Prostate gland (tissue), 2 donors: ENCODE results near the gene PTPRD. TPM values are rescaled to one million over a fixed set of nuclear protein-coding genes. Genes with fewer than 3 reads are reported as not detected.

Source experiments
- DNase-seq: peaks from one replicate; pipeline ENCODE4 v3.0.0-alpha.2; 2019; ENCODE audit warnings: low spot score
- H3K27ac ChIP-seq, 2 donors: fragments of 200-600 bp; sonication (generic); 2 replicates each; pipeline ENCODE4 v1.5.1; 2017 to 2019
- H3K27me3 ChIP-seq: fragments of 200-600 bp; sonication (generic); replicated peaks from 2 replicates; pipeline ENCODE4 v1.5.1; 2019; ENCODE audit not compliant: insufficient read depth
- H3K36me3 ChIP-seq, 2 donors: fragments of 200-600 bp; sonication (generic); 1 replicate in 1 of 2; 2 replicates in 1 of 2; pipeline versions ENCODE4 v1.5.1 to v1.8.1; 2017 to 2019
- H3K4me1 ChIP-seq: fragments of 200-600 bp; sonication (generic); replicated peaks from 2 replicates; pipeline ENCODE4 v1.5.1; 2019
- H3K4me3 ChIP-seq, 2 donors: fragments of 200-600 bp; sonication (generic); 2 replicates each; pipeline ENCODE4 v1.5.1; 2017 to 2019
- H3K9me3 ChIP-seq: fragments of 200-600 bp; sonication (generic); 2 replicates; pipeline ENCODE4 v1.5.1; 2017
- POLR2A ChIP-seq: fragments of 450-650 bp; IDR thresholded peaks from one replicate; pipeline ENCODE4 v1.6.1; 2016; ENCODE audit warnings: antibody characterized with exemption, mild to moderate bottlenecking
- POLR2AphosphoS5 ChIP-seq: sonication (generic); formaldehyde crosslinking; IDR thresholded peaks from one replicate; pipeline ENCODE4 v1.6.1; 2017; ENCODE audit warnings: antibody characterized with exemption
- WGBS: methylation state at CpG from one replicate; pipeline ENCODE4 v1.1.5; 2018; 5-methylcytosine and 5-hydroxymethylcytosine counted together
- intact Hi-C: fragments of 100-400 bp; cut with DNase I; formaldehyde crosslinking; loops from one replicate; pipeline ENCODE4 v1.14.2; 2022
- total RNA-seq, 2 donors: library from RNA; depleted of rRNA; stranded (reverse); fragments of >200 nt; gene quantifications; one replicate each; pipeline ENCODE4 v1.1.0, GENCODE V29; 2016
- TF ChIP-seq, protein P1 (sequence below), 4 experiments: fragments of 200-600 bp in 2 of 4; fragments of 450-650 bp in 2 of 4; sonication (generic) in 2 of 4; IDR thresholded peaks; 1 replicate in 3 of 4; 2 replicates in 1 of 4; pipeline ENCODE4 v1.5.1; 2016 to 2019; ENCODE audit warnings: antibody characterized with exemption in 4 of 4, mild to moderate bottlenecking in 2 of 4, moderate library complexity in 2 of 4

The PTPRD gene
- total RNA-seq, 2 donors from 2014 or later = 5.8 to 23.1 TPM

DNA sequence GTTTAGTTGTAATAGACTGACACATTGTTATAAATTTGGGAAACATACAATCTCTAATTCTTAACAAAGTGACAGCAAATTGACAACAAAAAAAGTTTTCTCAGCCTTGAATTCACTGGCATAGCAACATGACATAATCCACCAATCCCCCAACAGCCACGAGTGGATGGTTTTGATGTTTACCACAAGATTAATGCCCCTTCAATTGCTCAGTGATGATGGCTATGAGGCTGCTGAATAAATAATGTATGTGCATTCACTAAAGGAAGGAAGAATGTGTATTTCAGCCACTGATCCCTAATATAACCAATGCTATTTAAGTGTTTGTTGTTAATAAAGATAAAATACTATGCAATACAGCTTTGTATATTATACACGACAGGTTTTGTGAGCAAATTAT is 2069.6 kb downstream of the PTPRD start:
- no peak overlapping the region for H3K4me3 ChIP-seq
- H3K36me3 ChIP-seq = no peaks in the 10 kb centered on the region
- WGBS = 60% methylated on average over 2 of the region's 2 CpGs
- TF ChIP-seq POLR2AphosphoS5 (no peak), POLR2A (no peak)
- TF ChIP-seq, protein P1, sequence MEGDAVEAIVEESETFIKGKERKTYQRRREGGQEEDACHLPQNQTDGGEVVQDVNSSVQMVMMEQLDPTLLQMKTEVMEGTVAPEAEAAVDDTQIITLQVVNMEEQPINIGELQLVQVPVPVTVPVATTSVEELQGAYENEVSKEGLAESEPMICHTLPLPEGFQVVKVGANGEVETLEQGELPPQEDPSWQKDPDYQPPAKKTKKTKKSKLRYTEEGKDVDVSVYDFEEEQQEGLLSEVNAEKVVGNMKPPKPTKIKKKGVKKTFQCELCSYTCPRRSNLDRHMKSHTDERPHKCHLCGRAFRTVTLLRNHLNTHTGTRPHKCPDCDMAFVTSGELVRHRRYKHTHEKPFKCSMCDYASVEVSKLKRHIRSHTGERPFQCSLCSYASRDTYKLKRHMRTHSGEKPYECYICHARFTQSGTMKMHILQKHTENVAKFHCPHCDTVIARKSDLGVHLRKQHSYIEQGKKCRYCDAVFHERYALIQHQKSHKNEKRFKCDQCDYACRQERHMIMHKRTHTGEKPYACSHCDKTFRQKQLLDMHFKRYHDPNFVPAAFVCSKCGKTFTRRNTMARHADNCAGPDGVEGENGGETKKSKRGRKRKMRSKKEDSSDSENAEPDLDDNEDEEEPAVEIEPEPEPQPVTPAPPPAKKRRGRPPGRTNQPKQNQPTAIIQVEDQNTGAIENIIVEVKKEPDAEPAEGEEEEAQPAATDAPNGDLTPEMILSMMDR (IDR thresholded peaks at IDR 0.05) = no peak
- H3K27me3 ChIP-seq = no peaks in the 10 kb centered on the region
- intact Hi-C loops = no loop called here
- H3K4me1 ChIP-seq = no peaks in the 10 kb centered on the region
- DNase-seq = no peak
- H3K27ac ChIP-seq = no peak overlapping the region
- no peaks in the 10 kb centered on the region for H3K9me3 ChIP-seq

DNA sequence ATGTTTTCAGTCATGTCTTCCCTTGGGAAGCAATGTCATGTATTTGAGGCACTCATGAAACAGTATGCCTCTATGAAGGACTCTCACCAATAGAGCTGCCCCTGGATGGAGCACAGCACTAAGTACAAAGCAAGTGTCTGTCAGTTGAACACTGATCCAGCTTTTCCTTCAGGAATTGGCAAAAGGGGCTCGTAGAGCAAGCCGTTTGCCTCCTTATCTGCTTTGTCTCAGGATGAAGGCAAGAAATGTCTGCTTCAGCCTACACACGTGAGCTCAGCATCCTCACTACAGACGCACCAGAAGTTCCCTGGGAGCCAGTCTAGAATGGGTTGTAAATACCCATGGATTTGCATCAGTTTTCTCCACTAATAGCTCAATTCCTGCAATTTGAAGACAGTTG is 2070.3 kb downstream of the PTPRD start:
- Histone ChIP-seq H3K27ac (no peak overlapping the region), H3K9me3 (no peaks in the 10 kb centered on the region), H3K4me1 (no peaks in the 10 kb centered on the region), H3K27me3 (no peaks in the 10 kb centered on the region), H3K4me3 (no peak overlapping the region), H3K36me3 (no peaks in the 10 kb centered on the region)
- 80% methylated on average over 4 of the region's 4 CpGs for WGBS
- DNase-seq = no peak
- TF ChIP-seq POLR2AphosphoS5 = no peak
- TF ChIP-seq, protein P1 (IDR thresholded peaks at IDR 0.05) = no peak
- no peak for TF ChIP-seq POLR2A
- intact Hi-C loops = no loop called here

DNA sequence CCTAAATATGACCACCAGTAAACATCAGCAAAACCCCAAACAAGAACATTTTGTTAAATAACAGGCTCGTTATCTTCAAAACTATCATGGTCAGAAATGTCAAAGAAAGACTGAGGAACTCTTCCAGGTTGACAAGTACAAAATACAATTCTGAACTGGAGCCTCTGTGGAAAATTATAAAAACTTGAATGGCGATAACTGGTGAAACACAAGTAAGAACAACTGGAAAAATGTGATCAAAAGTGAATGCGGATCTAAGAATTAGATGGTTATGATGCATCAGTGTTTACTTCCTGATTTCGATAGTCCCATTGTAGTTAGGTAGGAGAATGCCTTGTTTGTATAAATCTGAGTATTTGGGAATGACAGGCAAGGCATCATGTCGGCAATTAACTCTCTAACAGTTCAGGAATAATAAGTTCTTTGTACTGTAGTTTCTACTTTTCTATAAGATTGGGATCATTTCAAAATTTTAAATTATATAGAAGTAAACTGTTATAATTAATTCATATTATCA is 2073.1 kb downstream of the PTPRD start:
- TF ChIP-seq POLR2AphosphoS5 = no peak
- TF ChIP-seq POLR2A = no peak
- TF ChIP-seq, protein P1 (IDR thresholded peaks at IDR 0.05) = no peak
- 86% methylated on average over 5 of the region's 5 CpGs for whole genome bisulfite sequencing
- Histone ChIP-seq H3K4me3 (no peak overlapping the region), H3K27me3 (no peaks in the 10 kb centered on the region), H3K9me3 (no peaks in the 10 kb centered on the region), H3K27ac (no peak overlapping the region), H3K4me1 (no peaks in the 10 kb centered on the region), H3K36me3 (no peaks in the 10 kb centered on the region)
- DNase-seq = no peak
- intact Hi-C loops = no loop called here

DNA sequence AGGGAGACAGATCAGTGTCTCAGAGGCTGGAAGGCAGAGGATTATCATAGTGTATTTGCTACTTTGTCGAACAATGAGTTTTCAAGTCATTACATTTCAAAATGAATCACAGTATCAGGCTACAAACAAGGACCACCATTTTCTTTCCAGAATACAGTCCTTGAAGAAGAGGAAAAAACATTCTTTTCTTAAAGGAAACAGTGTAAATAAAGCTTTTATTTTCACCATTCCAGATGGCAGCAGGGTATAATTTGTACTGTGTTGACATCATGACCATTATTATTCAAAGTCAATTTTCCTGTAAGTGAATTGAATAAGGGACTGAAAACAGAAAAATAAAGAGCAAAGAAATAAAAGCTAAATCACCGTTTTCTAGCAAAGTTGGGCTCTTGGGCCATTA is 2076.0 kb downstream of the PTPRD start:
- intact Hi-C loops = no loop called here
- H3K27ac ChIP-seq = no peak overlapping the region
- no peaks in the 10 kb centered on the region for H3K27me3 ChIP-seq
- H3K36me3 ChIP-seq = no peaks in the 10 kb centered on the region
- H3K4me1 ChIP-seq = no peaks in the 10 kb centered on the region
- 94% methylated on average over 2 of the region's 2 CpGs for WGBS
- H3K4me3 ChIP-seq = no peak overlapping the region
- DNase-seq = no peak
- TF ChIP-seq POLR2A = no peak
- TF ChIP-seq, protein P1 (IDR thresholded peaks at IDR 0.05) = no peak
- TF ChIP-seq POLR2AphosphoS5 = no peak
- no peaks in the 10 kb centered on the region for H3K9me3 ChIP-seq

DNA sequence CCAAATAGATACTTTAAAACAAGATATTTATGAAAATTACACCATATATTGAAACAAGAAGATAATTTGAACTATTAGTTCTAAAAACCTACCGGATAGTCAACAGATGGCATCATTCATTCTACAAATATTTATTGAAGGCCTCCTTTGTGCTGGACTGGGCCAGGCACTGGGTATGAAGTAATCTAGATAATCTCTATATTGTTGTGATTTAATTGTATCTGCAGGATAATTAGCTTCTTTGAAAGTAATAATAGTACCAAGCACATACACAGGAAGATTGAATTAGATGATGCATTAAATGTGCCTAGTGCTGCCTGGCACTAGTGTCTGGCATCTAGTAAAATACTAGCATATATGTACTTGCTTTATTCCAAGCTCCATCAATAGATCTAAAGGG is 2078.0 kb downstream of the PTPRD start:
- Histone ChIP-seq H3K27me3 (no peaks in the 10 kb centered on the region), H3K27ac (no peak overlapping the region), H3K36me3 (no peaks in the 10 kb centered on the region), H3K4me1 (no peaks in the 10 kb centered on the region), H3K4me3 (no peak overlapping the region), H3K9me3 (no peaks in the 10 kb centered on the region)
- 69% methylated on average over 1 of the region's 1 CpG for WGBS
- TF ChIP-seq POLR2A (no peak), POLR2AphosphoS5 (no peak)
- TF ChIP-seq, protein P1 (IDR thresholded peaks at IDR 0.05) = no peak
- DNase-seq = no peak
- intact Hi-C loops = no loop called here
